Ishikawa (cell line): ENCODE data around the gene CRACR2B.

Source experiments
- CREB1 ChIP-seq: IDR thresholded peaks from 2 replicates; pipeline ENCODE4 v1.6.1; 2012; ENCODE audit warnings: low read depth
- FOXM1 ChIP-seq: IDR thresholded peaks from 2 replicates; pipeline ENCODE4 v1.6.1; 2012; ENCODE audit warnings: low read depth, borderline replicate concordance
- RAD21 ChIP-seq: IDR thresholded peaks from 2 replicates; pipeline ENCODE4 v1.6.1; 2012; ENCODE audit warnings: low read depth
- REST ChIP-seq: IDR thresholded peaks from 2 replicates; pipeline ENCODE4 v1.6.1; 2012; ENCODE audit warnings: low read depth, mild to moderate bottlenecking
- TAF1 ChIP-seq: IDR thresholded peaks from 2 replicates; pipeline ENCODE4 v1.6.1; 2012; ENCODE audit warnings: low read depth, mild to moderate bottlenecking
- USF1 ChIP-seq: IDR thresholded peaks from 2 replicates; pipeline ENCODE4 v1.6.1; 2012
- YY1 ChIP-seq: IDR thresholded peaks from 2 replicates; pipeline ENCODE4 v1.6.1; 2012; ENCODE audit warnings: low read depth

- no peak for TF ChIP-seq YY1
- no peak for TF ChIP-seq REST
- no peak for TF ChIP-seq RAD21
- TF ChIP-seq CREB1 = no peak
- TF ChIP-seq TAF1 = no peak
- TF ChIP-seq FOXM1 = no peak
- no peak for TF ChIP-seq USF1
These were observed 28.1 kb downstream of the CRACR2B start for GRCh38 chr11:855796-856195.
